ENCODE data around the gene UNKL.

The UNKL gene

GRCh38 chr16:1435921-1436697 is 21.6 kb upstream of the UNKL start:
- Histone ChIP-seq H3K4me2 (ENCODE audit: low read length) (no peak overlapping the region), H3K9ac (ENCODE audit: low read length) (no peak overlapping the region), H3K9me2 (ENCODE audit: low read depth, low read length) (no peaks in the 10 kb centered on the region), H3K4me3 (ENCODE audit: low read depth, low read length, poor library complexity, severe bottlenecking) (no peak overlapping the region), H3K79me2 (ENCODE audit: insufficient read depth, low read length) (no peaks in the 10 kb centered on the region), H3K27me3 (ENCODE audit: insufficient read depth, low read length) (no peaks in the 10 kb centered on the region; the same call in 1 of the 2 replicates), H3K27ac (ENCODE audit: low read depth, low read length, poor library complexity, severe bottlenecking) (no peak overlapping the region), H3K36me3 (ENCODE audit: insufficient read depth, low read length) (no peaks in the 10 kb centered on the region), H2AFZ (ENCODE audit: low read length) (no peak overlapping the region), H4K20me1 (ENCODE audit: insufficient read depth, low read length) (no peaks in the 10 kb centered on the region), H3F3A (ENCODE audit: insufficient read depth, low read length) (no peaks in the 10 kb centered on the region), H3K9me3 (ENCODE audit: low read length) (no peaks in the 10 kb centered on the region), H3K4me1 (ENCODE audit: insufficient read depth, low read length, severe bottlenecking) (no peaks in the 10 kb centered on the region)
- no peak for TF ChIP-seq EZH2 (IDR thresholded peaks at IDR 0.05; ENCODE audit: borderline replicate concordance, low read length)
- no peak for TF ChIP-seq CTCF (IDR thresholded peaks at IDR 0.05; ENCODE audit: low read length)

- Histone ChIP-seq H3K9me2 (ENCODE audit: low read depth, low read length) (no peaks in the 10 kb centered on the region), H3K4me2 (ENCODE audit: low read length) (no peak overlapping the region), H3K9me3 (ENCODE audit: low read length) (no peaks in the 10 kb centered on the region), H3K27me3 (ENCODE audit: insufficient read depth, low read length) (no peaks in the 10 kb centered on the region; the same call in 1 of the 2 replicates), H3K4me3 (ENCODE audit: low read depth, low read length, poor library complexity, severe bottlenecking) (no peak overlapping the region), H3K79me2 (ENCODE audit: insufficient read depth, low read length) (no peaks in the 10 kb centered on the region), H3K27ac (ENCODE audit: low read depth, low read length, poor library complexity, severe bottlenecking) (no peak overlapping the region), H3K36me3 (ENCODE audit: insufficient read depth, low read length) (no peaks in the 10 kb centered on the region), H3F3A (ENCODE audit: insufficient read depth, low read length) (no peaks in the 10 kb centered on the region), H3K9ac (ENCODE audit: low read length) (no peak overlapping the region), H3K4me1 (ENCODE audit: insufficient read depth, low read length, severe bottlenecking) (no peaks in the 10 kb centered on the region), H4K20me1 (ENCODE audit: insufficient read depth, low read length) (no peaks in the 10 kb centered on the region), H2AFZ (ENCODE audit: low read length) (no peak overlapping the region)
- TF ChIP-seq CTCF (IDR thresholded peaks at IDR 0.05; ENCODE audit: low read length) (no peak), EZH2 (IDR thresholded peaks at IDR 0.05; ENCODE audit: borderline replicate concordance, low read length) (no peak)
Measured at GRCh38 chr16:1434644-1435592, 20.4 kb upstream of the UNKL start.

GRCh38 chr16:1433756-1434155 is 19.3 kb upstream of the UNKL start:
- no peaks in the 10 kb centered on the region for H3K4me1 ChIP-seq (ENCODE audit: insufficient read depth, low read length, severe bottlenecking)
- no peaks in the 10 kb centered on the region for H3F3A ChIP-seq (ENCODE audit: insufficient read depth, low read length)
- no peaks in the 10 kb centered on the region for H3K9me3 ChIP-seq (ENCODE audit: low read length)
- no peak for TF ChIP-seq CTCF (IDR thresholded peaks at IDR 0.05; ENCODE audit: low read length)
- TF ChIP-seq EZH2 (IDR thresholded peaks at IDR 0.05; ENCODE audit: borderline replicate concordance, low read length) = no peak
- H3K79me2 ChIP-seq (ENCODE audit: insufficient read depth, low read length) = no peaks in the 10 kb centered on the region
- no peak overlapping the region for H2AFZ ChIP-seq (ENCODE audit: low read length)
- no peak overlapping the region for H3K9ac ChIP-seq (ENCODE audit: low read length)
- no peaks in the 10 kb centered on the region for H3K36me3 ChIP-seq (ENCODE audit: insufficient read depth, low read length)
- no peak overlapping the region for H3K4me3 ChIP-seq (ENCODE audit: low read depth, low read length, poor library complexity, severe bottlenecking)
- no peaks in the 10 kb centered on the region for H3K9me2 ChIP-seq (ENCODE audit: low read depth, low read length)
- no peaks in the 10 kb centered on the region for H4K20me1 ChIP-seq (ENCODE audit: insufficient read depth, low read length)
- no peak overlapping the region for H3K27ac ChIP-seq (ENCODE audit: low read depth, low read length, poor library complexity, severe bottlenecking)
- no peak overlapping the region for H3K4me2 ChIP-seq (ENCODE audit: low read length)
- H3K27me3 ChIP-seq (ENCODE audit: insufficient read depth, low read length) = no peaks in the 10 kb centered on the region; the same call in 1 of the 2 replicates

Measured in OCI-LY1 (cell line).